GM23338 (cell line): Measurements from ENCODE around the gene RELN.

Source experiments
- EZH2 ChIP-seq: fragments of 200-600 bp; sonication (generic); IDR thresholded peaks from one replicate; pipeline ENCODE4 v1.8.0; 2017; ENCODE audit warnings: antibody characterized with exemption, mild to moderate bottlenecking, low read depth; ENCODE audit not compliant: unreplicated experiment
- EZH2phosphoT487 ChIP-seq: fragments of 200-600 bp; sonication (generic); IDR thresholded peaks from one replicate; pipeline ENCODE4 v1.8.1; 2018; ENCODE audit warnings: antibody characterized with exemption; ENCODE audit not compliant: unreplicated experiment
- NANOG ChIP-seq: IDR thresholded peaks from 2 replicates; pipeline ENCODE4 v1.6.1; 2016; ENCODE audit warnings: antibody characterized with exemption, borderline replicate concordance
- POLR2AphosphoS5 ChIP-seq: IDR thresholded peaks from 2 replicates; pipeline ENCODE4 v1.6.1; 2016; ENCODE audit warnings: antibody characterized with exemption, low read depth
- STAT1 ChIP-seq: IDR thresholded peaks from one replicate; pipeline ENCODE4 v1.6.1; 2016; ENCODE audit warnings: antibody characterized with exemption; ENCODE audit not compliant: unreplicated experiment
- ZNF114 ChIP-seq: fragments of 250-450 bp; sonication (Bioruptor Pico); IDR thresholded peaks from 2 replicates; pipeline ENCODE4 v1.5.0; 2020; ENCODE audit warnings: mild to moderate bottlenecking, moderate library complexity
- TF ChIP-seq, protein P1 (sequence below): IDR thresholded peaks from one replicate; pipeline ENCODE4 v1.6.1; 2018; ENCODE audit warnings: antibody characterized with exemption; ENCODE audit not compliant: unreplicated experiment
- TF ChIP-seq, protein P2 (sequence below), 2 experiments: fragments of 200-600 bp in 1 of 2; sonication (generic) in 1 of 2; conservative IDR thresholded peaks; 2 replicates each; pipeline versions ENCODE4 v1.5.1 to v1.6.1; 2016 to 2017; ENCODE audit warnings: antibody characterized with exemption in 2 of 2, low read depth in 2 of 2, mild to moderate bottlenecking in 2 of 2, moderate library complexity in 1 of 2
- TF ChIP-seq, protein P3 (sequence below): IDR thresholded peaks from 2 replicates; pipeline ENCODE4 v1.6.1; 2016; ENCODE audit warnings: antibody characterized with exemption

DNA sequence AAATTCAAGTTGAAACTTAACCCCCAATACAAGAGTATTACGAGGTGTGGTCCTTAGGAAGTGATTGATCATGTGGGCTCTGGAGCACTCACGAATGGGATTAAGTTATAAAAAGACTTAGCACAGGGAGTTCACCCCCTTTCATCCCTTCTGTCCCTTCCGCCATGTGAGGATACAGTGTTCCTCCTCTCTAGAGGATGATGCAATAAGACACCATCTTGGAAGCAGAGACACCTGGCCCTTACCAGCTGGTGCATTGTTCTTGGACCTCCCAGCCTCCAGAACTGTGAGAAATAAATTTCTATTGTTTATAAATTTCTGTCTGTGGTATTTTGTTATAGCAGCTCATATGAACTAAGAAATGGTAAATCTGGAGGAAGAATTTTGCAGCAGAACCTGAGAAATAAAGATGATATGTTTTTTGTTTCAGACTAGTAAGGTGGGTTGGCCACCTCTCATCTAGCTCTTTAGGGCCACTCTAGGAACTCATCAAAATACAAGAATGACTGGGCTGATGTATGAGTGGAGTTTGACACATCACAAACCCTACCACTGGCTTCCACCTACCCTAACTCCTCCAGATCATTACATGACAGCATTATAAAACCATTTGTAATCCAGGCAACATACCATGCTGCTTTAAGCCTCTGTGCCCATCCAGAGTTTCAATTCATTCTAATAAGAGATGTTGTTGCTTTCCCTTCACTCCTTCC is 565.8 kb downstream of the RELN start:
- TF ChIP-seq, protein P1, sequence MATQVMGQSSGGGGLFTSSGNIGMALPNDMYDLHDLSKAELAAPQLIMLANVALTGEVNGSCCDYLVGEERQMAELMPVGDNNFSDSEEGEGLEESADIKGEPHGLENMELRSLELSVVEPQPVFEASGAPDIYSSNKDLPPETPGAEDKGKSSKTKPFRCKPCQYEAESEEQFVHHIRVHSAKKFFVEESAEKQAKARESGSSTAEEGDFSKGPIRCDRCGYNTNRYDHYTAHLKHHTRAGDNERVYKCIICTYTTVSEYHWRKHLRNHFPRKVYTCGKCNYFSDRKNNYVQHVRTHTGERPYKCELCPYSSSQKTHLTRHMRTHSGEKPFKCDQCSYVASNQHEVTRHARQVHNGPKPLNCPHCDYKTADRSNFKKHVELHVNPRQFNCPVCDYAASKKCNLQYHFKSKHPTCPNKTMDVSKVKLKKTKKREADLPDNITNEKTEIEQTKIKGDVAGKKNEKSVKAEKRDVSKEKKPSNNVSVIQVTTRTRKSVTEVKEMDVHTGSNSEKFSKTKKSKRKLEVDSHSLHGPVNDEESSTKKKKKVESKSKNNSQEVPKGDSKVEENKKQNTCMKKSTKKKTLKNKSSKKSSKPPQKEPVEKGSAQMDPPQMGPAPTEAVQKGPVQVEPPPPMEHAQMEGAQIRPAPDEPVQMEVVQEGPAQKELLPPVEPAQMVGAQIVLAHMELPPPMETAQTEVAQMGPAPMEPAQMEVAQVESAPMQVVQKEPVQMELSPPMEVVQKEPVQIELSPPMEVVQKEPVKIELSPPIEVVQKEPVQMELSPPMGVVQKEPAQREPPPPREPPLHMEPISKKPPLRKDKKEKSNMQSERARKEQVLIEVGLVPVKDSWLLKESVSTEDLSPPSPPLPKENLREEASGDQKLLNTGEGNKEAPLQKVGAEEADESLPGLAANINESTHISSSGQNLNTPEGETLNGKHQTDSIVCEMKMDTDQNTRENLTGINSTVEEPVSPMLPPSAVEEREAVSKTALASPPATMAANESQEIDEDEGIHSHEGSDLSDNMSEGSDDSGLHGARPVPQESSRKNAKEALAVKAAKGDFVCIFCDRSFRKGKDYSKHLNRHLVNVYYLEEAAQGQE: no peak
- TF ChIP-seq ZNF114 (no peak), EZH2 (no peak), NANOG (no peak), POLR2AphosphoS5 (no peak), STAT1 (no peak), EZH2phosphoT487 (no peak)
- TF ChIP-seq, protein P2, sequence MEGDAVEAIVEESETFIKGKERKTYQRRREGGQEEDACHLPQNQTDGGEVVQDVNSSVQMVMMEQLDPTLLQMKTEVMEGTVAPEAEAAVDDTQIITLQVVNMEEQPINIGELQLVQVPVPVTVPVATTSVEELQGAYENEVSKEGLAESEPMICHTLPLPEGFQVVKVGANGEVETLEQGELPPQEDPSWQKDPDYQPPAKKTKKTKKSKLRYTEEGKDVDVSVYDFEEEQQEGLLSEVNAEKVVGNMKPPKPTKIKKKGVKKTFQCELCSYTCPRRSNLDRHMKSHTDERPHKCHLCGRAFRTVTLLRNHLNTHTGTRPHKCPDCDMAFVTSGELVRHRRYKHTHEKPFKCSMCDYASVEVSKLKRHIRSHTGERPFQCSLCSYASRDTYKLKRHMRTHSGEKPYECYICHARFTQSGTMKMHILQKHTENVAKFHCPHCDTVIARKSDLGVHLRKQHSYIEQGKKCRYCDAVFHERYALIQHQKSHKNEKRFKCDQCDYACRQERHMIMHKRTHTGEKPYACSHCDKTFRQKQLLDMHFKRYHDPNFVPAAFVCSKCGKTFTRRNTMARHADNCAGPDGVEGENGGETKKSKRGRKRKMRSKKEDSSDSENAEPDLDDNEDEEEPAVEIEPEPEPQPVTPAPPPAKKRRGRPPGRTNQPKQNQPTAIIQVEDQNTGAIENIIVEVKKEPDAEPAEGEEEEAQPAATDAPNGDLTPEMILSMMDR (conservative IDR thresholded peaks at IDR 0.05; ENCODE audit: low read depth in 2 of 2): no peak
- TF ChIP-seq, protein P3, sequence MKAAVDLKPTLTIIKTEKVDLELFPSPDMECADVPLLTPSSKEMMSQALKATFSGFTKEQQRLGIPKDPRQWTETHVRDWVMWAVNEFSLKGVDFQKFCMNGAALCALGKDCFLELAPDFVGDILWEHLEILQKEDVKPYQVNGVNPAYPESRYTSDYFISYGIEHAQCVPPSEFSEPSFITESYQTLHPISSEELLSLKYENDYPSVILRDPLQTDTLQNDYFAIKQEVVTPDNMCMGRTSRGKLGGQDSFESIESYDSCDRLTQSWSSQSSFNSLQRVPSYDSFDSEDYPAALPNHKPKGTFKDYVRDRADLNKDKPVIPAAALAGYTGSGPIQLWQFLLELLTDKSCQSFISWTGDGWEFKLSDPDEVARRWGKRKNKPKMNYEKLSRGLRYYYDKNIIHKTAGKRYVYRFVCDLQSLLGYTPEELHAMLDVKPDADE: no peak
